ENCODE measurements around the gene BCLAF1.

GRCh38 chr6:136334465-136334846 is 44.8 kb upstream of the BCLAF1 start:
- TF ChIP-seq CTCF (IDR thresholded peaks at IDR 0.05; ENCODE audit: borderline replicate concordance, extremely low read depth, low read length, poor library complexity, severe bottlenecking) (no peak), EZH2 (IDR thresholded peaks at IDR 0.05; ENCODE audit: borderline replicate concordance, low read depth, low read length, severe bottlenecking) (no peak)

Measured in DND-41 (cell line).